KMS-11 (cell line): Measurements from ENCODE around the gene MESD.

Experiments
- H2AFZ ChIP-seq: fragments of 200-600 bp; sonication (generic); 2 replicates; pipeline ENCODE4 v1.6.1; 2016; ENCODE audit warnings: antibody characterized with exemption, mixed run types, low read depth
- H3K27ac ChIP-seq: fragments of 200-600 bp; sonication (generic); 2 replicates; pipeline ENCODE4 v1.6.1; 2016; ENCODE audit warnings: mild to moderate bottlenecking, mixed run types
- H3K27me3 ChIP-seq: fragments of 200-600 bp; sonication (generic); 2 replicates; pipeline ENCODE4 v1.6.1; 2017; ENCODE audit warnings: mild to moderate bottlenecking, low read depth, mixed run types, moderate library complexity; ENCODE audit not compliant: insufficient read depth
- H3K36me3 ChIP-seq: fragments of 200-600 bp; sonication (generic); 2 replicates; pipeline ENCODE4 v1.6.1; 2017; ENCODE audit warnings: mild to moderate bottlenecking, mixed run types; ENCODE audit not compliant: insufficient read depth
- H3K4me1 ChIP-seq: fragments of 200-600 bp; sonication (generic); 2 replicates; pipeline ENCODE4 v1.6.1; 2016; ENCODE audit warnings: mild to moderate bottlenecking, low read depth, mixed run types; ENCODE audit not compliant: poor library complexity, severe bottlenecking
- H3K4me2 ChIP-seq: fragments of 200-600 bp; sonication (generic); 2 replicates; pipeline ENCODE4 v1.7.0; 2016; ENCODE audit warnings: mild to moderate bottlenecking, mixed run types
- H3K4me3 ChIP-seq: fragments of 200-600 bp; sonication (generic); IDR thresholded peaks from 2 replicates; pipeline ENCODE4 v1.6.1; 2017; ENCODE audit warnings: low read depth, low read length, mixed read lengths; ENCODE audit not compliant: insufficient read depth
- H3K79me2 ChIP-seq: fragments of 200-600 bp; sonication (generic); 2 replicates; pipeline ENCODE4 v1.6.1; 2016; ENCODE audit warnings: low read depth, mixed run types; ENCODE audit not compliant: insufficient read depth
- H3K9ac ChIP-seq: fragments of 200-600 bp; sonication (generic); 2 replicates; pipeline ENCODE4 v1.6.1; 2016; ENCODE audit warnings: mild to moderate bottlenecking, mixed run types
- H4K20me1 ChIP-seq: fragments of 200-600 bp; sonication (generic); 2 replicates; pipeline ENCODE4 v1.6.1; 2016; ENCODE audit warnings: mild to moderate bottlenecking, mixed run types; ENCODE audit not compliant: insufficient read depth
- CTCF ChIP-seq: fragments of 200-600 bp; sonication (generic); conservative IDR thresholded peaks from 2 replicates; pipeline ENCODE4 v1.6.1; 2017; ENCODE audit warnings: low read depth, mild to moderate bottlenecking, antibody characterized with exemption, low read length, moderate library complexity, mixed read lengths

The MESD gene

GRCh38 chr15:80953953-80954778, 35.5 kb downstream of the MESD start:
- no peaks in the 10 kb centered on the region for H3K27me3 ChIP-seq
- H2AFZ ChIP-seq: no peak overlapping the region
- H3K4me3 ChIP-seq: no peak overlapping the region
- H3K9ac ChIP-seq: no peak overlapping the region
- no peak overlapping the region for H3K4me2 ChIP-seq
- TF ChIP-seq CTCF: no peak
- H3K79me2 ChIP-seq: no peaks in the 10 kb centered on the region
- H3K4me1 ChIP-seq: no peaks in the 10 kb centered on the region
- H3K27ac ChIP-seq: no peak overlapping the region
- H4K20me1 ChIP-seq: no peaks in the 10 kb centered on the region
- H3K36me3 ChIP-seq: no peaks in the 10 kb centered on the region

- H3K79me2 ChIP-seq: no peaks in the 10 kb centered on the region
- no peak for TF ChIP-seq CTCF
- no peaks in the 10 kb centered on the region for H3K36me3 ChIP-seq
- H3K27me3 ChIP-seq: no peaks in the 10 kb centered on the region
- no peak overlapping the region for H2AFZ ChIP-seq
- no peaks in the 10 kb centered on the region for H3K4me1 ChIP-seq
- H3K9ac ChIP-seq: no peak overlapping the region
- no peak overlapping the region for H3K4me3 ChIP-seq
- H3K27ac ChIP-seq: no peak overlapping the region
- no peaks in the 10 kb centered on the region for H4K20me1 ChIP-seq
- no peak overlapping the region for H3K4me2 ChIP-seq
Measured at GRCh38 chr15:80953001-80953952, 36.3 kb downstream of the MESD start.

- Histone ChIP-seq H3K4me1 (no peaks in the 10 kb centered on the region), H3K27ac (no peak overlapping the region), H3K4me2 (no peak overlapping the region), H3K79me2 (no peaks in the 10 kb centered on the region), H2AFZ (no peak overlapping the region), H3K27me3 (no peaks in the 10 kb centered on the region), H4K20me1 (no peaks in the 10 kb centered on the region), H3K9ac (no peak overlapping the region), H3K4me3 (no peak overlapping the region), H3K36me3 (no peaks in the 10 kb centered on the region)
- no peak for TF ChIP-seq CTCF
Measured at GRCh38 chr15:80951941-80952340, 37.7 kb downstream of the MESD start.

- no peaks in the 10 kb centered on the region for H3K79me2 ChIP-seq
- H3K27ac ChIP-seq: no peak overlapping the region
- no peak overlapping the region for H2AFZ ChIP-seq
- no peaks in the 10 kb centered on the region for H3K36me3 ChIP-seq
- no peaks in the 10 kb centered on the region for H4K20me1 ChIP-seq
- TF ChIP-seq CTCF: no peak
- H3K4me1 ChIP-seq: no peaks in the 10 kb centered on the region
- no peak overlapping the region for H3K9ac ChIP-seq
- no peak overlapping the region for H3K4me2 ChIP-seq
- no peaks in the 10 kb centered on the region for H3K27me3 ChIP-seq
- no peak overlapping the region for H3K4me3 ChIP-seq
Measured at GRCh38 chr15:80950291-80951078, 39.1 kb downstream of the MESD start.
